GM13976 (cell line): ENCODE results near the gene AGAP1.

ENCODE experiments used
- DNase-seq: peaks from one replicate; pipeline ENCODE4 v3.0.0; 2012; ENCODE audit warnings: low spot score
- CTCF ChIP-seq: IDR thresholded peaks from 2 replicates; pipeline ENCODE4 v1.5.1; 2012; ENCODE audit warnings: borderline replicate concordance, mild to moderate bottlenecking; ENCODE audit not compliant: insufficient read depth; ENCODE audit errors: extremely low read depth, missing control alignments, control extremely low read depth
- in situ Hi-C: fragments of 300-500 bp; cut with MboI; formaldehyde crosslinking; loops from one replicate; pipeline ENCODE4 v1.12.0; 2022; ENCODE audit warnings: low sequenced_read_pairs, mixed read lengths, inconsistent platforms; ENCODE audit not compliant: unreplicated experiment

Gene AGAP1

GRCh38 chr2:235877275-235877802 lies 383.5 kb downstream of the AGAP1 start:
- no peak for TF ChIP-seq CTCF

GRCh38 chr2:235879116-235879515 lies 385.3 kb downstream of the AGAP1 start:
- in situ Hi-C loops, result no loop called here
- DNase-seq, result no peak
- TF ChIP-seq CTCF, result no peak

More at GRCh38 chr2:235877275-235877802, 383.5 kb downstream of the AGAP1 start:
- no peak for DNase-seq
- in situ Hi-C loops, result no loop called here

- in situ Hi-C loops, result no loop called here
- DNase-seq, result no peak
- TF ChIP-seq CTCF, result no peak
These were observed 389.8 kb downstream of the AGAP1 start for GRCh38 chr2:235883675-235884074.

- in situ Hi-C loops, result no loop called here
- DNase-seq, result no peak
- no peak for TF ChIP-seq CTCF
These were observed 395.4 kb downstream of the AGAP1 start for GRCh38 chr2:235889302-235889630.

GRCh38 chr2:235893129-235893698 lies 399.4 kb downstream of the AGAP1 start:
- DNase-seq, result no peak
- TF ChIP-seq CTCF, result no peak
- in situ Hi-C loops, result no loop called here

- in situ Hi-C loops, result no loop called here
- DNase-seq, result no peak
- no peak for TF ChIP-seq CTCF
These were observed 401.0 kb downstream of the AGAP1 start for GRCh38 chr2:235894839-235895238.
